Endothelial cell of umbilical vein (primary cell): Measurements from ENCODE around the gene STMN3. TPM values are rescaled to one million over a fixed set of nuclear protein-coding genes. Genes with fewer than 3 reads are reported as not detected.
"Not testable (repeated sequence)": the region's sequence is repeated elsewhere in the genome, so short reads cannot be mapped to it uniquely, and the experiment has no call there.

Source experiments
- BruUV-seq: library from RNA; stranded (reverse); fragments of 400-500 nt; replicated peaks from 2 replicates; lab custom pipeline; 2021; lab: Mats Ljungman, UMichigan
- CTCF ChIA-PET: fragments of 300-600, 350-600 bp; sonication (Branson Sonifier 250); formaldehyde crosslinking; loops from one replicate; lab custom pipeline; 2021; ENCODE audit warnings: antibody characterized with exemption, inconsistent platforms; lab: Charles Lee
- POLR2A ChIA-PET: fragments of 300-600, 350-600 bp; sonication (Branson Sonifier 250); formaldehyde crosslinking; loops from one replicate; lab custom pipeline; 2021; ENCODE audit warnings: antibody characterized with exemption, inconsistent platforms; lab: Charles Lee
- DNase-seq: peaks from one replicate; pipeline ENCODE4 v3.0.0-alpha.2; 2011; ENCODE audit warnings: low read depth, low spot score
- FAIRE-seq: peaks from 2 replicates; lab custom pipeline; 2011; peaks lifted over from hg19 to GRCh38; lab: Jason Lieb, UNC
- H2AFZ ChIP-seq: 2 replicates; pipeline ENCODE4 v1.6.0; 2012; ENCODE audit warnings: low read depth, low read length, control low read depth, inconsistent platforms
- H3K27ac ChIP-seq: 2 replicates; pipeline ENCODE4 v1.5.1; 2011; ENCODE audit warnings: low read depth, mild to moderate bottlenecking, control low read depth, low read length, moderate library complexity; ENCODE audit not compliant: insufficient read depth
- H3K27me3 ChIP-seq, 2 experiments: 2 replicates each; pipeline versions ENCODE4 v1.6.0 to v1.6.1; 2011; ENCODE audit warnings: low read length in 2 of 2, mixed read lengths in 1 of 2; ENCODE audit not compliant: control insufficient read depth in 2 of 2, insufficient read depth in 2 of 2
- H3K36me3 ChIP-seq, 2 experiments: 2 replicates in 1 of 2; 3 replicates in 1 of 2; pipeline ENCODE4 v1.5.1; 2011; ENCODE audit warnings: low read length in 2 of 2, mild to moderate bottlenecking in 1 of 2, moderate library complexity in 1 of 2; ENCODE audit not compliant: control insufficient read depth in 2 of 2, insufficient read depth in 2 of 2; ENCODE audit errors: extremely low read depth in 1 of 2
- H3K4me1 ChIP-seq: 3 replicates; pipeline ENCODE4 v1.5.1; 2011; ENCODE audit warnings: mild to moderate bottlenecking, low read length; ENCODE audit not compliant: control insufficient read depth, insufficient read depth; ENCODE audit errors: extremely low read depth
- H3K4me2 ChIP-seq: 2 replicates; pipeline ENCODE4 v1.6.1; 2011; ENCODE audit warnings: low read length, control low read depth, mixed read lengths; ENCODE audit not compliant: insufficient read depth
- H3K4me3 ChIP-seq, 3 experiments: fragments of 200-600 bp in 1 of 3; sonication (generic), shearing (Covaris generic) in 1 of 3; replicated peaks in 1 of 3; 2 replicates each; pipeline ENCODE4 v1.5.1; 2011 to 2016; ENCODE audit warnings: control low read depth in 3 of 3, low read length in 3 of 3, mild to moderate bottlenecking in 2 of 3, inconsistent platforms in 1 of 3, low read depth in 1 of 3, moderate library complexity in 1 of 3; ENCODE audit not compliant: insufficient read depth in 1 of 3
- H3K79me2 ChIP-seq: 2 replicates; pipeline ENCODE4 v1.6.0; 2012; ENCODE audit warnings: low read length, inconsistent platforms; ENCODE audit not compliant: control insufficient read depth, insufficient read depth
- H3K9ac ChIP-seq: replicated peaks from 2 replicates; pipeline ENCODE3; 2011; ENCODE audit warnings: low read length, control low read depth; ENCODE audit not compliant: insufficient read depth; ENCODE audit errors: extremely low read depth
- H3K9me1 ChIP-seq: replicated peaks from 3 replicates; pipeline ENCODE4 v1.6.0; 2011; ENCODE audit warnings: mild to moderate bottlenecking, low read length; ENCODE audit not compliant: control insufficient read depth, insufficient read depth; ENCODE audit errors: extremely low read depth
- H3K9me3 ChIP-seq: replicated peaks from 2 replicates; pipeline ENCODE4 v1.5.1; 2012; ENCODE audit warnings: low read length, inconsistent platforms; ENCODE audit not compliant: control insufficient read depth, insufficient read depth
- H4K20me1 ChIP-seq: replicated peaks from 2 replicates; pipeline ENCODE3; 2011; ENCODE audit warnings: mild to moderate bottlenecking, low read length; ENCODE audit not compliant: control insufficient read depth, insufficient read depth; ENCODE audit errors: extremely low read depth
- EZH2 ChIP-seq: IDR thresholded peaks from 2 replicates; pipeline ENCODE4 v1.6.1; 2012; ENCODE audit warnings: borderline replicate concordance, low read depth, mild to moderate bottlenecking, moderate library complexity, low read length, inconsistent platforms; ENCODE audit not compliant: severe bottlenecking
- FOS ChIP-seq: IDR thresholded peaks from 2 replicates; pipeline ENCODE4 v1.6.1; 2011; ENCODE audit warnings: mild to moderate bottlenecking, low read length, moderate library complexity, borderline replicate concordance; ENCODE audit not compliant: insufficient read depth
- GATA2 ChIP-seq: IDR thresholded peaks from 2 replicates; pipeline ENCODE4 v1.7.0; 2011; ENCODE audit warnings: low read depth, mild to moderate bottlenecking, moderate library complexity, mixed read lengths, low read length; ENCODE audit not compliant: insufficient read length, insufficient read depth
- JUN ChIP-seq: IDR thresholded peaks from 2 replicates; pipeline ENCODE4 v1.6.1; 2011; ENCODE audit warnings: borderline replicate concordance, low read depth; ENCODE audit not compliant: insufficient read length, insufficient read depth
- MYC ChIP-seq: IDR thresholded peaks from one replicate; pipeline ENCODE4 v1.6.1; 2011; ENCODE audit warnings: mild to moderate bottlenecking, low read depth, low read length
- POLR2A ChIP-seq: IDR thresholded peaks from 2 replicates; pipeline ENCODE4 v1.6.1; 2012; ENCODE audit warnings: low read depth, mild to moderate bottlenecking, control low read depth, low read length
- POLR2AphosphoS5 ChIP-seq: IDR thresholded peaks from 2 replicates; pipeline ENCODE4 v1.6.1; 2012; ENCODE audit warnings: low read depth, mild to moderate bottlenecking, control low read depth, low read length, moderate library complexity; ENCODE audit not compliant: insufficient read depth
- dilution Hi-C: fragments of 300-500 bp; cut with MboI; formaldehyde crosslinking; loops from one replicate; pipeline ENCODE4 v1.15.0; 2019; ENCODE audit warnings: low sequenced_read_pairs; ENCODE audit not compliant: extremely low pct_ligation_motif_present
- intact Hi-C: fragments of 100-400 bp; cut with micrococcal nuclease; formaldehyde crosslinking; loops from one replicate; pipeline ENCODE4 v1.10.0; 2022
- polyA plus RNA-seq, 4 experiments: library from polyadenylated mRNA; depleted of rRNA in 3 of 4; stranded (reverse) in 3 of 4; unstranded in 1 of 4; fragments of >200 nt; gene quantifications; 2 replicates each; pipeline versions ENCODE4 v1.2.1 to v1.2.3, GENCODE V29; 2011 to 2012; ENCODE audit warnings: missing spikeins in 1 of 4
- total RNA-seq: library from RNA; stranded (reverse); gene quantifications from 2 replicates; pipeline ENCODE4 v1.2.3, GENCODE V29; 2021
- TF ChIP-seq, protein P1 (sequence below): IDR thresholded peaks from 2 replicates; pipeline ENCODE4 v1.6.1; 2011; ENCODE audit not compliant: insufficient read depth, insufficient read length
- TF ChIP-seq, protein P2 (sequence below), 2 donors: IDR thresholded peaks; 1 replicate in 1 of 2; 2 replicates in 1 of 2; pipeline ENCODE4 v1.5.1; 2011; ENCODE audit warnings: low read length in 2 of 2, mild to moderate bottlenecking in 2 of 2, moderate library complexity in 2 of 2, control low read depth in 1 of 2, inconsistent platforms in 1 of 2, low read depth in 1 of 2; ENCODE audit not compliant: insufficient read depth in 1 of 2; ENCODE audit errors: extremely low read depth in 1 of 2

STMN3 gene
- total and polyA plus RNA-seq, 2 donors (not counting 3 experiments of a cell fraction or from before 2014, with no cell fraction given): 1.7 to 4.7 TPM

DNA sequence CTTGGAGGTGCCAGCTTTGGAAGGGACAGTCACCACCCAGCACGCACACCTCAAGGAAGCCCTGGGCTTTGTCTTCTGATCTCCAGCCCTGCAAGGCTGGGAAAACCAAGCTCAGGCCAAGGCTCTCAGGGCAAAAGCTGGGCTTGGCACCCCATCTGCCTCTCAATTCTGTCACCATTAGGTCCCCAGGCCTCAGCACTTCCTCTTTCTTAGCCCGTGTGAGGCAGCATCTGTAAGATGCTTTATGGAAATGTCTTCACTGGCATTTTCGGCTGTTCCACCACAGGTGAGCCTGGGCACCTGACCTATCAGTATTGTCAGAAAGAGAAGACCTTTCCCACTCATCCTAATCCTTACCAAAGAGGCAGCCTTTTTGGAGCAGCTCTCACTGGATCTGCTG is 50.9 kb downstream of the STMN3 start:
- H3K4me3 ChIP-seq: no peak overlapping the region
- H3K27me3 ChIP-seq: no peaks in the 10 kb centered on the region
- TF ChIP-seq EZH2: no peak
- no peak for TF ChIP-seq JUN
- TF ChIP-seq FOS: no peak
- TF ChIP-seq MYC: no peak
- no peak for TF ChIP-seq POLR2AphosphoS5
- TF ChIP-seq, protein P1, sequence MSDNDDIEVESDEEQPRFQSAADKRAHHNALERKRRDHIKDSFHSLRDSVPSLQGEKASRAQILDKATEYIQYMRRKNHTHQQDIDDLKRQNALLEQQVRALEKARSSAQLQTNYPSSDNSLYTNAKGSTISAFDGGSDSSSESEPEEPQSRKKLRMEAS: no peak
- TF ChIP-seq, protein P2, sequence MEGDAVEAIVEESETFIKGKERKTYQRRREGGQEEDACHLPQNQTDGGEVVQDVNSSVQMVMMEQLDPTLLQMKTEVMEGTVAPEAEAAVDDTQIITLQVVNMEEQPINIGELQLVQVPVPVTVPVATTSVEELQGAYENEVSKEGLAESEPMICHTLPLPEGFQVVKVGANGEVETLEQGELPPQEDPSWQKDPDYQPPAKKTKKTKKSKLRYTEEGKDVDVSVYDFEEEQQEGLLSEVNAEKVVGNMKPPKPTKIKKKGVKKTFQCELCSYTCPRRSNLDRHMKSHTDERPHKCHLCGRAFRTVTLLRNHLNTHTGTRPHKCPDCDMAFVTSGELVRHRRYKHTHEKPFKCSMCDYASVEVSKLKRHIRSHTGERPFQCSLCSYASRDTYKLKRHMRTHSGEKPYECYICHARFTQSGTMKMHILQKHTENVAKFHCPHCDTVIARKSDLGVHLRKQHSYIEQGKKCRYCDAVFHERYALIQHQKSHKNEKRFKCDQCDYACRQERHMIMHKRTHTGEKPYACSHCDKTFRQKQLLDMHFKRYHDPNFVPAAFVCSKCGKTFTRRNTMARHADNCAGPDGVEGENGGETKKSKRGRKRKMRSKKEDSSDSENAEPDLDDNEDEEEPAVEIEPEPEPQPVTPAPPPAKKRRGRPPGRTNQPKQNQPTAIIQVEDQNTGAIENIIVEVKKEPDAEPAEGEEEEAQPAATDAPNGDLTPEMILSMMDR (IDR thresholded peaks at IDR 0.05; ENCODE audit: extremely low read depth in 1 of 2, insufficient read depth in 1 of 2, low read depth in 1 of 2, low read length in 2 of 2): no peak
- TF ChIP-seq POLR2A: no peak
- no peak for TF ChIP-seq GATA2
- H3K27ac ChIP-seq: no peak overlapping the region
- H3K79me2 ChIP-seq: peaks cover 6% of the 10 kb centered on the region
- no peak for DNase-seq
- dilution Hi-C loops (no loop called here), intact Hi-C loops (no loop called here)
- H4K20me1 ChIP-seq: no peaks in the 10 kb centered on the region
- ChIA-PET CTCF (no interaction called here), POLR2A (no interaction called here)
- no TSS peak for BruUV-seq
- H3K9me1 ChIP-seq: no peaks in the 10 kb centered on the region
- no peak overlapping the region for H3K9ac ChIP-seq
- H3K36me3 ChIP-seq: peaks cover 5 to 11% of the 10 kb centered on the region in 2 experiments
- H3K4me2 ChIP-seq: no peak overlapping the region
- H3K4me1 ChIP-seq: no peaks in the 10 kb centered on the region
- no peak for FAIRE-seq
- H3K9me3 ChIP-seq: no peaks in the 10 kb centered on the region
- no peak overlapping the region for H2AFZ ChIP-seq

GRCh38 chr20:63601679-63602078 is 51.5 kb downstream of the STMN3 start:
- H3K4me3 ChIP-seq, H3K9ac ChIP-seq, CTCF ChIA-PET, DNase-seq, POLR2A ChIA-PET, intact Hi-C loops, BruUV-seq, H3K4me1 ChIP-seq, FAIRE-seq, H3K4me2 ChIP-seq, H2AFZ ChIP-seq, H3K9me1 ChIP-seq, dilution Hi-C loops, H4K20me1 ChIP-seq, H3K9me3 ChIP-seq, H3K27me3 ChIP-seq, H3K79me2 ChIP-seq, H3K27ac ChIP-seq: not testable (repeated sequence)
- peaks cover 5 to 11% of the 10 kb centered on the region in 2 experiments for H3K36me3 ChIP-seq
